Memory B cell (primary cell): ENCODE results near the gene CST7.
"Not testable (repeated sequence)": the region's sequence is repeated elsewhere in the genome, so short reads cannot be mapped to it uniquely, and the experiment has no call there.

Experiments
- ATAC-seq: fragments of 150-1000 bp; cut with Tn5 transposase; 2 replicates; pipeline ENCODE4 v1.10.0; 2021; ENCODE audit warnings: low read depth, mild to moderate bottlenecking, moderate library complexity
- DNase-seq, 2 donors: peaks; one replicate each; pipeline ENCODE4 v3.0.0; 2022; ENCODE audit warnings: low spot score in 2 of 2
- H3K27ac Mint-ChIP-seq: one replicate; pipeline ENCODE4 v1.8.0; 2022; ENCODE audit warnings: mild to moderate bottlenecking, moderate library complexity, mixed read lengths
- H3K27me3 Mint-ChIP-seq: one replicate; pipeline ENCODE4 v1.8.0; 2022; ENCODE audit warnings: mixed read lengths
- H3K36me3 Mint-ChIP-seq: one replicate; pipeline ENCODE4 v1.8.0; 2022; ENCODE audit warnings: mild to moderate bottlenecking, mixed read lengths
- H3K4me1 Mint-ChIP-seq: one replicate; pipeline ENCODE4 v1.8.0; 2022; ENCODE audit warnings: mixed read lengths
- H3K4me3 Mint-ChIP-seq: one replicate; pipeline ENCODE4 v1.8.0; 2022; ENCODE audit warnings: mild to moderate bottlenecking, moderate library complexity, mixed read lengths
- H3K9me3 Mint-ChIP-seq: one replicate; pipeline ENCODE4 v1.8.0; 2022; ENCODE audit warnings: mixed read lengths

CST7 gene

DNA sequence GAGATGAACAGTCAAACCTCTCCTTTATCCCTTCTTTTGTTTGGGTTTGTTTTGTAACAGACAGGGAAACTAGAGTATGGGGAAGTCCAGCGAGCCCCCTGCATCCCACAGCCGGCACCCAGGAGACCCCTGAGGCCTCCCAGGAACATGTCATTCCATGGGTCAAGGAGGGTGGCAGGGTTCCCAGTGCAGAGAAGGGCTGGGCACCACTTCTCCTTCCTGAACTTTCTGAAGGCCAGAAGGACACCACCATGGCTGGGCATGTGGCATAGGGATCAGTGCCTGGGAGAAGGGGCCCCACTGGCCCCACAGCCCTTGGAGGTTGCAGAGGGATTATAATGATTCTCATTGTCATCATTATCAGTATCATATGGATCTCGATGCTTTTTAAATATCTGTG, 13.9 kb upstream of the CST7 start:
- H3K4me3 Mint-ChIP-seq, result no peak overlapping the region
- H3K4me1 Mint-ChIP-seq, result no peaks in the 10 kb centered on the region
- no peak for ATAC-seq
- no peaks in the 10 kb centered on the region for H3K36me3 Mint-ChIP-seq
- peaks cover 6% of the 10 kb centered on the region for H3K27me3 Mint-ChIP-seq
- no peak overlapping the region for H3K27ac Mint-ChIP-seq
- DNase-seq, result no peak
- H3K9me3 Mint-ChIP-seq, result no peaks in the 10 kb centered on the region

DNA sequence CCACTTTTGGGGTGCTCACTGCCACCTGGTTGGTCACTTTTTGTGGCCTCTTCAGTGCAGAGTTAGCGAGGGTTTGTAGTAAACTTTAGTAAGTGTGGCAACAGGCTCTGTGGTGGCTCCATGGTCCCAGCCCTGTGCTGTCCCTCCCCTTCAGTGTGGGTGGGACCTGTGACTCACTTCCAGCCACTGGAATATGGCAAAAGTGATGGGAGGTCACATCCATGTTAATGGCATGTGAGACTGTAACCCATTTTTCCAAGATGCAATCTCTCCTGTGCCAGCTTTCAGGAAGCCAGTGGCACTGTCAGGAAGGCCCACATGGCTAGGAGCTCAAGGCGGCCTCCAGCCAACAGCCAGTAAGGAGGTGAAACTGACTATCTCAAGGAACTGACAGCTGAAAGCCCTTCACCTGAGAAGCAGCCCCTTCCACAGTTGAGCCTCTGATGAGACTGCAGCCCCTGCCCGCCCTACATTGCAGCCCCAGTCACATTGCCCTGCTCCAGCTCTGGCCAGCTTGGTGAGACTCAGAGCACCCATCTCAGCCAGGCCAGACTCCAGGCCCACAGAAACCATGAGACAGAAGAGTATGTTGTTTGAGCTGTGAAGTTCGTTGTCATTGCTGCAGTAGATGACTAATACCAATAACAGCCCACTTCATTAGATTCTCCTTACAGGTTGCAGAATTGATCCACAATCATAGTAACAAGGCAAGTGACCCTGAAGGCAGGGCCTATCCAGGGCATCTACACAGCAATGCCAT, 13.1 kb upstream of the CST7 start:
- Mint-ChIP-seq H3K4me3 (no peak overlapping the region), H3K27ac (no peak overlapping the region), H3K9me3 (no peaks in the 10 kb centered on the region), H3K36me3 (no peaks in the 10 kb centered on the region), H3K4me1 (no peaks in the 10 kb centered on the region), H3K27me3 (peaks cover 6% of the 10 kb centered on the region)
- no peak for ATAC-seq
- no peak for DNase-seq

GRCh38 chr20:24936526-24937407, 12.3 kb upstream of the CST7 start:
- Mint-ChIP-seq H3K27me3 (peaks cover 4% of the 10 kb centered on the region), H3K4me1 (no peaks in the 10 kb centered on the region)
- no peak for DNase-seq

GRCh38 chr20:24937579-24937978, 11.5 kb upstream of the CST7 start:
- no peak for ATAC-seq
- no peak overlapping the region for H3K27ac Mint-ChIP-seq
- H3K4me1 Mint-ChIP-seq, result no peaks in the 10 kb centered on the region
- H3K9me3 Mint-ChIP-seq, result peaks cover 5% of the 10 kb centered on the region
- no peak overlapping the region for H3K4me3 Mint-ChIP-seq
- peaks cover 6% of the 10 kb centered on the region for H3K27me3 Mint-ChIP-seq
- DNase-seq, result no peak
- peaks cover 4% of the 10 kb centered on the region for H3K36me3 Mint-ChIP-seq

More at GRCh38 chr20:24936526-24937407, 12.3 kb upstream of the CST7 start:
- peaks cover 2% of the 10 kb centered on the region for H3K9me3 Mint-ChIP-seq
- no peak for ATAC-seq
- H3K27ac Mint-ChIP-seq, result no peak overlapping the region
- H3K4me3 Mint-ChIP-seq, result no peak overlapping the region
- peaks cover 3% of the 10 kb centered on the region for H3K36me3 Mint-ChIP-seq

DNA sequence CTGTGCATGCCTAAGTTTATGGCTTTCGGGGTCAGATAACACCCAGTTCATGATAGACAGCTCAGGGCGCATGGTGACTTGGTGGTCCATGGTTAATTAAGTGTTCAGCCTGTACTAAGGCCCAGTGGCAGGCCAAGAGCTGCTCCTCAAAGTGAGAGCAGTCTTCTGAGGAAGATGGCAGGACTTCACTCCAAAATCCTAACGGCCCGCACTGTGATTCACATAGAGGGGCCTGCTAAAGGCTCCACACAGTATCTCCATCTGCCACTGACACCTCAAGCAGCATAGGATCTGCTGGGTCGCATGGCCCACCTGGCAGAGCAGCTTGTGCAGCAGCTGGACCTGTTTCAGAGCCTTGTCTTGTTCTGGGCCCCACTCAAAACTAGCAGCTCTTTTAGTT, 10.6 kb upstream of the CST7 start:
- H3K27ac Mint-ChIP-seq, result no peak overlapping the region
- DNase-seq (no peak), ATAC-seq (no peak)
- no peaks in the 10 kb centered on the region for H3K4me1 Mint-ChIP-seq
- peaks cover 4% of the 10 kb centered on the region for H3K36me3 Mint-ChIP-seq
- H3K4me3 Mint-ChIP-seq, result no peak overlapping the region
- peaks cover 4% of the 10 kb centered on the region for H3K27me3 Mint-ChIP-seq
- peaks cover 5% of the 10 kb centered on the region for H3K9me3 Mint-ChIP-seq

- no peak overlapping the region for H3K27ac Mint-ChIP-seq
- peaks cover 6% of the 10 kb centered on the region for H3K27me3 Mint-ChIP-seq
- peaks cover 6% of the 10 kb centered on the region for H3K9me3 Mint-ChIP-seq
- DNase-seq, result no peak
- no peaks in the 10 kb centered on the region for H3K4me1 Mint-ChIP-seq
- no peak overlapping the region for H3K4me3 Mint-ChIP-seq
- ATAC-seq, result no peak
- H3K36me3 Mint-ChIP-seq, result peaks cover 4% of the 10 kb centered on the region
These were observed 10.0 kb upstream of the CST7 start for GRCh38 chr20:24939036-24939435.

DNA sequence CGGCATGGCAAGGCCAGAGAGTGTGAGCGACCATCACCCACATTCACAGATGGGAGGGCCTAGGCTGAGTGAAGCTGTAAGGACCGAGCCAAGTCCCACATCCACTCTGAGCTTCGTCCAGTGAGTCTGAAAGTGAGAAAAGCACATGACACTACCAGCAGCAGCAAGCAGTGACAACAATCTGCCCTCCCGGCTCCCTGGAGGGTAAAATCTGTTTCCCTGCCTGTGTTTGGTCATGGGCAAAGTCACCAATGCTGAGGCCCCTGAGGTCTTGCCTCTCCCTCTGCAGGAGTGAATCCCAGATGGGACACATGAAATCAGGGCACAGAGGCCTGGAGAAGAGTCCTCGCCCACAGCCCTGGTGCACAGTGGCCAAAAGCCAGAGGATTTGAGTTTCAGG, 6.4 kb upstream of the CST7 start:
- DNase-seq, result no peak
- Mint-ChIP-seq H3K27me3 (peaks cover 4% of the 10 kb centered on the region), H3K27ac (no peak overlapping the region), H3K9me3 (peaks cover 15% of the 10 kb centered on the region), H3K4me1 (no peaks in the 10 kb centered on the region), H3K4me3 (no peak overlapping the region), H3K36me3 (peaks cover 8% of the 10 kb centered on the region)
- ATAC-seq, result no peak

DNA sequence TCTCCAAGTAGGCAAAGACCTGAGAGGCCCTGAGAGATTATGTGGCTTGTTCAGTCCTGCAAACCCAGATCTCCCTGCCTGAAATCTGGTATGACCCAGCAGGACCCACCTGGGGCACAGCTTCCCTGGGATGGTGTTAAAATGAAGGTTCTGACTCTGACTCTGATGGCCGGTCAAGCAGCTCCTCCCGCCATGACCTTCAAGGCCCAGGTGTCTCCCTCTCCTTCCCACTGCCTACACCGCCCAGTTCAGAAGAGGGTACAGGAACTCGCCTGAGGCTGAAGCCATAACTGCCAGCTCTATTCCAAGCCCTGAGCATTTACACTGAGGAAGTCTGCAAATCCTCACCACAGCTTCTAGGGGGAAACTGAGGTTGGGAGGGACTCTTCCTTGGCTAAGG, 5.9 kb upstream of the CST7 start:
- Mint-ChIP-seq H3K9me3 (peaks cover 18% of the 10 kb centered on the region), H3K27ac (no peak overlapping the region), H3K27me3 (peaks cover 4% of the 10 kb centered on the region), H3K36me3 (peaks cover 8% of the 10 kb centered on the region), H3K4me1 (no peaks in the 10 kb centered on the region), H3K4me3 (no peak overlapping the region)
- ATAC-seq (no peak), DNase-seq (no peak)

DNA sequence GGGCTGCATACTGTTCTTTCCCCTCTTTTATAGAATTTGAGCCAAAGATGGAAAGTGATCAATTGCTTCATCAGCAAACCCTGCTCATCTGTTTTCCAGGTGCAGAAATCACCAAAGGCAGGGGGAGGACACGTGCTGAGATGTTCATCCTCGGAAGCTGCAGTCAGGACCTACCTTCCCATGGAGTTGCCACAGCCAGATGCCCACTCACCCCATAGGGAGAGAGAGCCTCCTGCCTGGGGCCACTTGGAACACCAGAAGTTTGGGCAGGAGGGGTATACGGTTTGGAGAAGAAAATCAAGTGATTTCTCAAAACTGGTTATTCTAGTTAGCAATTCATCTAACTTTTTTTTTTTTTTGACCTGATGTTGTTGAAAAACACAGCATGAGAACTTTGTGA, 5.3 kb upstream of the CST7 start:
- Mint-ChIP-seq H3K9me3 (peaks cover 18% of the 10 kb centered on the region), H3K27ac (no peak overlapping the region), H3K36me3 (peaks cover 8% of the 10 kb centered on the region), H3K4me3 (no peak overlapping the region), H3K27me3 (peaks cover 7% of the 10 kb centered on the region), H3K4me1 (no peaks in the 10 kb centered on the region)
- ATAC-seq (no peak), DNase-seq (no peak)

DNA sequence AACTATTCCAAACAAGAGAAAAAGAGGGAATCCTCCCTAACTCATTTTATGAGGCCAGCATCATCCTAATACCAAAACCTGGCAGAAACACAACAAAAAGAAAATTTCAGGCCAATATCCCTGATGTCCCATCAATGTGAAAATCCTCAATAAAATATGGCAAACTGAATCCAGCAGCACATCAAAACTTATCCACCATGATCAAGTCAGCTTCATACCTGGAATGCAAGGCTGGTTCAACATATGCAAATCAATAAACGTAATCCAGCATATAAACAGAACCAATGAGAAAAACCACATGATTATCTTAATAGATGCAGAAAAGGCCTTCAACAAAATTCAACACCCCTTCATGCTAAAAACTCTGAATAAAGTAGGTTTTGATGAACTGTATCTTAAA, 2.7 kb upstream of the CST7 start:
- H3K27ac Mint-ChIP-seq, H3K4me3 Mint-ChIP-seq, DNase-seq, H3K27me3 Mint-ChIP-seq, ATAC-seq, H3K36me3 Mint-ChIP-seq, H3K4me1 Mint-ChIP-seq: not testable (repeated sequence)
- H3K9me3 Mint-ChIP-seq, result peaks cover 18% of the 10 kb centered on the region

DNA sequence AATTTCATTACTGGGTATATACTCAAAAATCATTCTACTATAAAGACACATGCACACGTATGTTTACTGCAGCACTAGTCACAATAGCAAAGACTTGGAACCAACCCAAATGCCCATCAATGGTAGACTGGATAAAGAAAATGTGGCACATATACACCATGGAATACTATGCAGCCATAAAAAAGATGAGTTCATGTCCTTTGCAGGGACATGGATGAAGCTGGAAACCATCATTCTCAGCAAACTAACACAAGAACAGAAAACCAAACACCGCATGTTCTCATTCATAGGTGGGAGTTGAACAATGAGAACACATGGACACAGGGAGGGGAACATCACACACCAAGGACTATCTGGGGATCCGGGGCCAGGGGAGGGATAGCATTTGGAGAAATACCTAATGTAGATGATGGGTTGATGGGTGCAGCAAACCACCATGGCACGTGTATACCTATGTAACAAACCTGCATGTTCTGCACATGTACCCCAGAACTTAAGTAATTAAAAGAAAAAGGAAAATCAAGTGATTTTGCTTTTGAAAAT, 602 bp upstream of the CST7 start:
- H3K4me1 Mint-ChIP-seq, H3K36me3 Mint-ChIP-seq, H3K27me3 Mint-ChIP-seq, H3K27ac Mint-ChIP-seq, ATAC-seq, H3K4me3 Mint-ChIP-seq, DNase-seq: not testable (repeated sequence)
- H3K9me3 Mint-ChIP-seq, result peaks cover 13% of the 10 kb centered on the region

DNA sequence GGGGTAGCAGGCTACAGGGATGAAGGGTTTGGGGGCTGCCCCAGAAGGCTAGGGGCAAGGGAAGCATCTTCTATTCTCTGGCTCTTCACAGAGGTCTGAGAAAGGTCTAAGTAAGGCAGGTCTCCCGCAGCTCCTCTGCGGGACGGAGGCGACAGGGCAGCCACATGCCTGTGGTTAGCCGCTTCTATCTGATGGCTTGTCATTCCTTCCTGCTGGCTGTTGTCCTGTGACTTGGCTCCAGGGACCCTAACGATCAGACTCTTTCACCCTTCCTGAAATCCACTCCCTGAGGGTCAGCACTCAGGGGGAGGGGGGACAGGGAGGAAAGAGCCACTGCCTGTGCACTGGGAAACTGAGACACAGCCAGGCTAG, 673 bp downstream of the CST7 start:
- no peak overlapping the region for H3K27ac Mint-ChIP-seq
- peaks cover 12% of the 10 kb centered on the region for H3K9me3 Mint-ChIP-seq
- no peak for DNase-seq
- H3K4me3 Mint-ChIP-seq, result no peak overlapping the region
- H3K36me3 Mint-ChIP-seq, result peaks cover 2% of the 10 kb centered on the region
- H3K27me3 Mint-ChIP-seq, result peaks cover 4% of the 10 kb centered on the region
- peaks cover 6% of the 10 kb centered on the region for H3K4me1 Mint-ChIP-seq
- ATAC-seq, result no peak

DNA sequence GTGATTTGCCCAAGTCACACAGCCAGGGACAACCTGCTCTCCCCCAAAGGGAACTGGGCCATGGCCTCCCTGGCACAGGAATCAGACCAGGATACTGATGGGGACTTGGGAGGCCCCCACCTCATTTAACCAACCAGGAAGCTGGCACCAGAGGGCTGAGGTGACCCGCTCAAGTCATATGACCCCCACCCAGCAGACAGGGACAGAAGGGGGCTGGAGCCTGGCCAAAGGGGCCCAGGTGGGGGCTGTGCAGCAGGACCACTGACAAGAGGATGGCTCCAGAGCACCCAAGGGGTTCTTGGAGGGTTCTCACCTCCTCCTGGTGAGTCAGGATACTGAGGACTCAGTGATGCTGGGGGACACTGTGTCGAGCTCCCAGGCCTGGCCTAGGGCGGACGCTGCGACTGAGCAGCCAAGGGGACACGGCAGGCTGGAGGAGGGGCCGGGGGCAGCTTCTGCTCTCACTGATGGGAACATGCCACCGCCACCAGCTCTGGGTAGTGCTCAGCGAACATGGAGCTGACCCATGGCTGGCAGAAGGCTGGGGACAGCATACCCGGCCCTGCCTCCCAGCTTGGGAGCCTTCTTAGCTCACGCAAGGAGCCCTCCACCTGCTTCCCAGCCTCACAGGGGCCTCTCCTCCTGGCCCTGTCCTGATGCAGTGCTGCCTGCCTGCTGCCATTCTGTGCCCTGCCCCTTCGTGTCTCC, 1.2 kb downstream of the CST7 start:
- no peak for DNase-seq
- Mint-ChIP-seq H3K27me3 (peaks cover 4% of the 10 kb centered on the region), H3K36me3 (peaks cover 2% of the 10 kb centered on the region), H3K27ac (no peak overlapping the region), H3K9me3 (peaks cover 12% of the 10 kb centered on the region), H3K4me3 (no peak overlapping the region), H3K4me1 (peaks cover 10% of the 10 kb centered on the region)
- ATAC-seq, result no peak
